GM19240 (cell line): ENCODE data around the gene NUP50.
A peak's percentile ranks its signal among the peaks of the same experiment; 100 is the strongest.

Source experiments
- DNase-seq: peaks from one replicate; pipeline ENCODE4 v3.0.0; 2011; ENCODE audit warnings: low spot score; ENCODE audit not compliant: insufficient read length

NUP50 gene, protein sequence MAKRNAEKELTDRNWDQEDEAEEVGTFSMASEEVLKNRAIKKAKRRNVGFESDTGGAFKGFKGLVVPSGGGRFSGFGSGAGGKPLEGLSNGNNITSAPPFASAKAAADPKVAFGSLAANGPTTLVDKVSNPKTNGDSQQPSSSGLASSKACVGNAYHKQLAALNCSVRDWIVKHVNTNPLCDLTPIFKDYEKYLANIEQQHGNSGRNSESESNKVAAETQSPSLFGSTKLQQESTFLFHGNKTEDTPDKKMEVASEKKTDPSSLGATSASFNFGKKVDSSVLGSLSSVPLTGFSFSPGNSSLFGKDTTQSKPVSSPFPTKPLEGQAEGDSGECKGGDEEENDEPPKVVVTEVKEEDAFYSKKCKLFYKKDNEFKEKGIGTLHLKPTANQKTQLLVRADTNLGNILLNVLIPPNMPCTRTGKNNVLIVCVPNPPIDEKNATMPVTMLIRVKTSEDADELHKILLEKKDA

DNA sequence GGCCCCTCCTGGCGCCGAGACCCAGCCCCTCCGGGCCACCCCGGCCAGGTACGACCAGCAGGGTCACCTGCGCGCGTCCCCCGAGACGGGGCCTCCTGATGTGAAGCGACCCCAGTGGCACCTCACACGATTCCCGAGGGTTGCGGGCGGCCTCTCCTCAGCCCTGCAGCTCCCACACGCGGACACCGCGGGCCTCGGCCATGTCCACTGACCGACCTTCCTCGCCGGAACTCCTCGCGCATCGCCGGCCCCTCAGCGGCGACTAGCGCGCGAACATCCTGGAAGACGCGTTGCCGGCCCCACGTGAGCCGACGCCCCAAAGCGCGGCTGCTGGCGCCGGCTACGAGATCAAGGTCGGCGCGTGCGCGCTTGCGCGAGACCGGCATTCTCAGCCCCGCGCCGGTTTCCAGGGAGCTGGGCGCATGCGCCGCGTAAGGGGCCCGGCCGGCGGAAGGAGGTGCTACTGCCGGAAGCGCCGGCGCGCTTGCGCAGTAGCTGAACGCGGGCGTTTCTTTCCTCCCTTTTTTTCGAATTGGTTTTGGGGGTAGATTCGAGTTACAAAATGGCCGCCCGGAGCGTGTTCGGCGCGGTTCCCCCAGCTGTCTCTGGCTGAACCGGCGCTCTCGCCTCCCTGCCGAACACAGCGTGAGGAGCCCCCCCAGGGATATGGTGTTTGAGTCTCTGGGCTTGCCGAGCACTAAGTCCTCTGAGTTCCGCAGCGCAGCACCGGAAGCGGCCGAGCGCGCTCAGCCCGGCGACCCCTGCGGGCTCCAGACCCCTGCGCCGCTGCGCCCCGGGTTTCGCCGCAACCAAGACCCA, at the start of gene NUP50:
Gene NUP50, plus strand, starts transcription at position 475 of the 819 bp plus-strand sequence. CDS start 4,253 bp downstream, outside the sequence.
- DNase-seq: peak; percentile 88

DNA sequence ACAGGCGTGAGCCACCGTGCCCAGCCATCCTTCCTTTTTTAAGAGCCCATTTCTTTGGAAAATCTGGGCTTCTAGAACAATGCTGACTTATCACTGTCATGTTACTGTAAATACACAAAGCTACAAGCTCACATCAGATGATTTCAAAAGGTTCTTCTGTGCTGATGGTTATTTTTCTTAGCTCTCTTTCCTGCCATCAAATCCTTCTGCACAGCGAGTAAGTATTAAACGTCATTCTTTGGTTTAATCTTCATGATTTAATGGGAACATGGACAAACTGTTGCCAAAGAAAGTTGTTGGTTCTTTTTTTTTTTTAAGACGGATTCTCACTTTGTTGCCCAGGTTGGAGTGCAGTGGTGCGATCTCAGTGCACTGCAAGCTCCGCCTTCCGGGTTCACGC, 43.3 kb upstream of the NUP50 start:
- DNase-seq: no peak

GRCh38 chr22:45120931-45121330, 42.8 kb upstream of the NUP50 start:
- DNase-seq: no peak

DNA sequence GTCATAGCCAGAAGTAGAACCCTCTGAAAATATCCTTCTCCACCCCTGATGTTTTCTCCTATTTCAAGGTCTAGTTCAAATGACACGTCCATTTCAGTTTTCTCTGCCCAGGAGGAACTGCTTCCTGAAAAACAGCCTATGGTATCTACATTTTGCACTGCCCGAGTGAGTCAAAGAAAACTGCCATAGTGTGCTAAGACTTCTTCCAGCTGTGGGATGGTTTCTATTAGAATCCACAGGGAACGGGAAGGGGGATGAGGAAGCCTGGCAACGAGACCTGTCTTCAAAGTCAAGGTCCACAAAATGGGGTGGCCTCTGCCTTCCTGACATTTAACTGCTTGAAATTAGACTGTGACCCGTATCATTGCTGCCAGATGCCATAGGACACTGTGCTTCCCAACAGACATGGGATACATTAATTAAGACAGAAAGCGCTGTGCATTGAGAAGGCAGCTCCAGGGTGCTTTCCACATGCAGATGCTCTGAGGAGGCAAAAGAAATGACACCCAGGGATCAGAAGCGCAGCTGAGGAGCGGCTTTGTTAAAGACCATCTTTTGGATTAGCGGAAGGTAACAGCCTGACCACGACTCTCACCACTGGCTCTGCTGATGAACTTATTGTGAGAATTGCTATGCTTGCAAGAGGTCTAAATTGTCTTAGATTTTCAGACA, 39.4 kb upstream of the NUP50 start:
- no peak for DNase-seq

DNA sequence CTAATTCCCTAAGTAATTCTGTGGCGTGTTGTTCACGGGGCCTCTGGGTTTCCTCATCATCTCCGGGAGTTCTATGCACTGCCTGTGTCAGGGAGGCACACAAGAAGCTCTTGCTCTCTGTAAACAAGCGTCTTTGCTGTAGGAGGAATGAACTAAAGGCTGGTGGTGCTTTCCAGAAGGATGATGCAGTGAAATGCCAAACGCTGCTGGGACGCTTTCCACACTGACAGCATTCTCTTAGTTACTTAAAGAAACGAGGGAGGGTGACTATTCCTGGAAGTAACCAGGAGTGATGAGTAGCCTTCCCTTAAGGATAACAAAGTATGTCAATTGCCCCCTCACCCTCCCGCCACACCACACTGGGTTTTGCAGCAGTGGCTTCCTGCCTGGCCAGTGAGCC, 38.5 kb upstream of the NUP50 start:
- no peak for DNase-seq

DNA sequence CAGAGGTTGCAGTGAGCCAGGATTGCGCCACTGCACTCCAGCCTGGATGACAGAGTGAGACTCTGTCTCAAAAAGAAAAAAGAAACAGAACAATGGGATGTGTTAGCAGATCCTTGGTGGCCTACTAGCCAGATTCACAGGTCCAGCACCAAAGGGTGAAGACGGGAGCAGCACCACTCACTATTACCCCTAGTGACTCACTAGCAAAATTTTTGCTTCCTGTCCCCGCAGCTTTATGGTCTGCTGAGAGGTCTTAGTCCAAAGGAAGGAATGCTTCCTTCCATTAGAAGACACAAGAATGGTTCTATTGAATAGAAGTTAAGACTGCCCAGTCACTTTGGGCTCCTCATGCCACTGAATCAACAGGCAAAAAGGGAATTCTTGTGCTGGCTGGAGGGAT, 35.9 kb upstream of the NUP50 start:
- DNase-seq: no peak

DNA sequence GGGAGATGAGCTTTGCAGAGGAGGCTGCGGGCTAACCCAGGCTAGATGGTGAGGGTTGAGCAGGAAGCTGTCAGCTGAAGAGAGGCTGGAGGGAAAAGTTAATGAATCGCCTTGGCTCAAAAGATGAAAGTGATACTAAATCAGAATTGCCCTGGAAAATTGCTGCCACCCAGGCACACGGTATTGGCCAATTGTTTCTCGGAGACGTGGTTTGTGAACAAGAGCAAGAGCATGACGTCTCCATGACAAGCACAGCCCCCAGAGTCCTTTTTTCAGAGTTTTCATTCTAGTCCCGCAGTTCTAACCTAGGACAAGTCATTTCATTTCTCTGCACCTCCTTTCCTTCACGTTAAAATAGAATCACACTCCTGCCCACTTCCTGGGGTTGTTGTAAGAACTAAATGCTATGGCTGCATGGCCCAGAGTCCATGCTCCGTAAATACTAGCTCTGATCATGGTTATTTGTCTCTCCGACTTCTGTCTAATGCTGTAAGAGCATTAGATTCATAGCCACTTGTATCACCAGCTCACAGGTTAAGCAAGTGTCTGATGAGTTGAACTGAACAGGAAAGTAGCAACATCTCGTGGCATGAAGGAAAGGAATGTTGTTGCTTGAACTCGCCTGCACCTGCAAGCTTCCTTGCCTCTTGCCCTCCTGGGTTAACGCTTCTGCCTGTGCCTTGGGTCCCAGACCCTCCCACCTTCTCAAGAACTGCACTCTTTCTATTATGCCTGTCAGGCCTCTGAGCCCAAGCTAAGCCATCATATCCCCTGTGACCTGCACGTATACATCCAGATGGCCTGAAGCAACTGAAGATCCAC, 33.8 kb upstream of the NUP50 start:
- peak; percentile 5 for DNase-seq

DNA sequence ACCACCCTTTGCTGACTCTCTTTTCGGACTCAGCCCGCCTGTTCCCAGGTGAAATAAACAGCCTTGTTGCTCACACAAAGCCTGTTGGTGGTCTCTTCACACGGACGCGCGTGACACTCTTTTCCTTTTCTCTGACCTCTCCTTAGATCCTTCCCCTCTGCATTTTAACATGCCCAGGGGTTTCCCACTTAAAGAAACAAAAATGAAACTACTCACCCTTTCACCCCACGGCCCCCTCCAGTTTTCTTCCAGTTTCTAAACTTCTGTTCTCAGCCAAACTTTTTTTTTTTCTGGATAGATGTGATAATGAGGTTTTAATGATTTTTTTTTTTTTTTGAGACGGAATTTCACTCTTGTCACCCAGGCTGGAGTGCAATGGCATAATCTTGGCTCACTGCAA, 32.8 kb upstream of the NUP50 start:
- DNase-seq: no peak

- DNase-seq: no peak
Observed at GRCh38 chr22:45131749-45132148, 32.0 kb upstream of the NUP50 start.

GRCh38 chr22:45134313-45134712, 29.4 kb upstream of the NUP50 start:
- DNase-seq: no peak

- peak; percentile 31 for DNase-seq
Observed at GRCh38 chr22:45136594-45136993, 27.1 kb upstream of the NUP50 start.

DNA sequence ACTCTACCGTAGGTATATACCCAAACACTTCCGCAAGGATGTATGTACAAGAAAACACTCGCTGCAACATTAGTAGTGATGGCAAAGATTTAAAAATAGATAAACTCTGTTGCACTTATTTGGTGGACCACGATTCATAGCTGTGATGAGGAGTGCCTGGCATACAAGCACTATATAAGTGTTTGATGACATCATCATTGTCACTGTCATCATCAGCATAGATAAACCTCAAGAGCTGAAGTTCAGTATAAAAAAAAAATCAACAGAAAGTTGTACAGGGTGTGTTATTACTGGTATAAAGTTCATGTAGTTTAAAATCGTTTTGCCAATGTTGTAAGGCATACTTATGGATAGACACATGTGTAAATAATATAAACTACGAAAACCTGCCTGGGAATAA, 24.0 kb upstream of the NUP50 start:
- DNase-seq: no peak

GRCh38 chr22:45142376-45142775, 21.3 kb upstream of the NUP50 start:
- no peak for DNase-seq

DNA sequence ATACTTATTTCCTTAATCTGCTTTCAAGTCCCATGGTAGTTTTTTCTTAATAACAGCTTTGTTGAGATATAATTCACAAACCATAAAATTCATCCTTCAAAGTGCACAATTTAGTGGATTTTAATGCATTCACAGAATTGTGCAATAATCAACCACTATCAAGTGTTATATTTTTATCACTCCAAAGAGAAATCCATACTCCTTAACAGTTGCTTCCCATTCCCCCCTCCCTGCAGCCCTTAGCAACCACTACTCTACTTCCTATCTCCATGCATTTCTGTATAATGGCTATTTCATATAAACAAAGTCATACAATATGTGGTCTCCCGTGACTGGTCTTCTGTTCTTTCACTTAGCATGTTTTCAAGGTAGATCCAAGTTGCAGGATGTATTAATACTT, 18.8 kb upstream of the NUP50 start:
- no peak for DNase-seq

DNA sequence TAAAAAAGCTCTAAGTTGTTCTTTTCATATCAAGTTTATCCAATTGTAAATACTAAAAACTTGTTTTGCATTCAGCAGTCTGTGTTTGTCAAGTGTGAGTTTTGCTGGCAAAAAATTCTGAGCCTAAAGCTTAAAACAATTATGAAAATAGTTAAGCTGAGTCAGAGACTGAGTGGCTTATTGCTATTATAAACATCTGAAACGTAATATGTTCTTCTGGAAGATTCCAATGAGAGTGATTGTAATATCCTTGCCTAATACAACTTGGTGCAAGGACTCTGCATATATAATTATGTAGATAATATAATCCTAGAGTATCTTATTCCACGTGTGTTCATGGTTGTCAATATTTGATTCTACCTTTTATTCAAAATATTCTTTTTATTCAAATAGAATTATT, 14.1 kb upstream of the NUP50 start:
- no peak for DNase-seq

GRCh38 chr22:45150139-45150538, 13.6 kb upstream of the NUP50 start:
- DNase-seq: no peak

DNA sequence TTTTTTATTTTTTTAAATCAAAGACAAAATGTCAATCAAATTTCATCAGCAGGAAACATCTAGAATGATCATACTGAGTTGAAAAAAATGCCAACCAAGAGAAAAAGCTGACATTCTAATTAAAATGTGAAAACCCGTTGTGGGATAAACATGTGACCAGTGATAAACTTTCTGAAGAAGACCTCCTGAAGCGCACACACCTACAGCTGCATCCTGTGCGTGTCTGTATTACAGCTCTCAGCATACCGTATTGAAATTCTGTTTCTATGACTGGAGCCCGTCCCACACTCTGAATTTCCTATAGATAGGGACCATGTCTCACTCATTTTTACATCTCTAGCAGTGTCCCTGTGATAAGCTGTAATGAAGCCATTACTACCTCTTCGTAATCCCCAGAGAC, 12.2 kb upstream of the NUP50 start:
- DNase-seq: no peak

DNA sequence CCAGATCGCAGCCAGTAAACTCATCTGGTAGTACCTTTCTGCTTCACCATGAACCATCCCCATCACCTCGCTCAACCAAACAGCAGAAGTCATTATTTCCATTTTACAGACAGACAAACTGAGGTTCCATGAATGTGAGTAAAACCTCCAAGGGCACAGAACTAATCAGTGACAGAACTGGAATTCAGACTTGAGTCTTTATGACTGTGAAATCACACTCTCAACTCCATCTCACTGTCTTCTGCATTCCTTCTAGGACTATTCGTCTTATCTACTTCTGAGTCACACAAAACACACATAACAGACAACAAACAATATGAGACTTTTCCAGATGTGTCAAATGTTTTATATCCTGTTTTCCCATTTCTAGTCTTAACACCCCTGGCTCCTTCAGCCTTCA, 9.3 kb upstream of the NUP50 start:
- DNase-seq: no peak

GRCh38 chr22:45155050-45155840, 8.5 kb upstream of the NUP50 start:
- no peak for DNase-seq

DNA sequence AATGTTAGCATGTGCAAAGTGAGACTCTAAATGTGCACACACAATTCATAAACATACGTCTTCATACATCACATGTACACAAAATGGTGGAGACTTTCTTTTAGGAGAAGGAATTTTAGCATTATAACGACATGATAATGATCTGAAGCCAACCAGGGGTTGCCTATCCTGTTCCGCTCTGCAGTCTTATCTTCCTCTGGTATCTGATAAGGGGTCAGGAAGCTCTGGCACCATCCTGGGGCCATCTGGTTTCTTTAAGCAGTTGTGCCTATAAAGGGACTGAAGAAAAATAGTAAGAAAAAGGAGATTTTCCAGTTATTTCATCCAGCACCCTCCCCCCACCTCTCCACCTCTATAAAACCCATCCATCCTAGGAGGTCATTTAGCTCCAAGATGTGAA, 5.8 kb upstream of the NUP50 start:
- no peak for DNase-seq
